DMS79 treated with DMSO at 0.1 percent for 48 hours (cell line): ENCODE results near the gene ZMYND15.

ENCODE experiments used
- DNase-seq: peaks from one replicate; lab custom pipeline; 2025; lab: John Stamatoyannopoulos, UW

Gene ZMYND15

GRCh38 chr17:4743216-4743615, 3.6 kb downstream of the ZMYND15 start:
- no peak for DNase-seq

- DNase-seq = no peak
Measured at GRCh38 chr17:4743898-4744297, 4.3 kb downstream of the ZMYND15 start.

GRCh38 chr17:4744999-4745969, 5.7 kb downstream of the ZMYND15 start:
- no peak for DNase-seq

- no peak for DNase-seq
Measured at GRCh38 chr17:4747847-4748246, 8.2 kb downstream of the ZMYND15 start.

- no peak for DNase-seq
Measured at GRCh38 chr17:4748686-4749085, 9.1 kb downstream of the ZMYND15 start.

- no peak for DNase-seq
Measured at GRCh38 chr17:4750606-4751005, 11.0 kb downstream of the ZMYND15 start.

GRCh38 chr17:4751932-4752331, 12.3 kb downstream of the ZMYND15 start:
- no peak for DNase-seq

GRCh38 chr17:4753392-4753791, 13.8 kb downstream of the ZMYND15 start:
- DNase-seq = no peak

- no peak for DNase-seq
Measured at GRCh38 chr17:4759776-4760236, 20.2 kb downstream of the ZMYND15 start.

GRCh38 chr17:4764595-4764994, 25.0 kb downstream of the ZMYND15 start:
- DNase-seq = no peak

- no peak for DNase-seq
Measured at GRCh38 chr17:4766201-4766600, 26.6 kb downstream of the ZMYND15 start.

GRCh38 chr17:4766723-4767122, 27.1 kb downstream of the ZMYND15 start:
- DNase-seq = no peak

GRCh38 chr17:4768298-4768697, 28.7 kb downstream of the ZMYND15 start:
- no peak for DNase-seq

GRCh38 chr17:4769628-4770027, 30.0 kb downstream of the ZMYND15 start:
- DNase-seq = no peak

GRCh38 chr17:4771519-4772234, 32.0 kb downstream of the ZMYND15 start, which contains the start of gene TM4SF5:
Gene TM4SF5 (plus strand): TSS chr17:4771886. CDS start chr17:4771923, 37 bp downstream.
- peak; percentile 26 for DNase-seq

- no peak for DNase-seq
Measured at GRCh38 chr17:4772235-4772613, 32.6 kb downstream of the ZMYND15 start.

GRCh38 chr17:4777969-4778760, 38.5 kb downstream of the ZMYND15 start:
- DNase-seq = no peak

GRCh38 chr17:4780325-4780955, 40.8 kb downstream of the ZMYND15 start:
- DNase-seq = no peak

- no peak for DNase-seq
Measured at GRCh38 chr17:4782652-4783051, 43.0 kb downstream of the ZMYND15 start.

- no peak for DNase-seq
Measured at GRCh38 chr17:4785311-4786105, 45.9 kb downstream of the ZMYND15 start.

GRCh38 chr17:4786106-4786511, 46.5 kb downstream of the ZMYND15 start, which contains the start of gene VMO1:
Gene VMO1 (minus strand): TSS chr17:4786364. CDS start chr17:4786352, 12 bp downstream.
- DNase-seq = no peak
